GM06990 (cell line): ENCODE results near the gene INS.

ENCODE experiments used
- DNase-seq: peaks from one replicate; pipeline ENCODE4 v3.0.0-alpha.2; 2011; ENCODE audit not compliant: insufficient read length; ENCODE audit errors: extremely low read depth
- H3K27me3 ChIP-seq: replicated peaks from 2 replicates; pipeline ENCODE4 v1.6.0; 2011; ENCODE audit warnings: low read length; ENCODE audit not compliant: control insufficient read depth, insufficient read depth
- H3K36me3 ChIP-seq: 2 replicates; pipeline ENCODE4 v1.5.1; 2011; ENCODE audit warnings: low read length; ENCODE audit not compliant: control insufficient read depth, insufficient read depth
- H3K4me3 ChIP-seq: replicated peaks from 2 replicates; pipeline ENCODE4 v1.5.1; 2011; ENCODE audit warnings: low read depth, mild to moderate bottlenecking, control low read depth, low read length
- TF ChIP-seq, protein P1 (sequence below): IDR thresholded peaks from 2 replicates; pipeline ENCODE4 v1.5.1; 2011; ENCODE audit warnings: low read length, control low read depth, mild to moderate bottlenecking, inconsistent platforms; ENCODE audit not compliant: insufficient read depth, poor library complexity, severe bottlenecking

Gene INS

DNA sequence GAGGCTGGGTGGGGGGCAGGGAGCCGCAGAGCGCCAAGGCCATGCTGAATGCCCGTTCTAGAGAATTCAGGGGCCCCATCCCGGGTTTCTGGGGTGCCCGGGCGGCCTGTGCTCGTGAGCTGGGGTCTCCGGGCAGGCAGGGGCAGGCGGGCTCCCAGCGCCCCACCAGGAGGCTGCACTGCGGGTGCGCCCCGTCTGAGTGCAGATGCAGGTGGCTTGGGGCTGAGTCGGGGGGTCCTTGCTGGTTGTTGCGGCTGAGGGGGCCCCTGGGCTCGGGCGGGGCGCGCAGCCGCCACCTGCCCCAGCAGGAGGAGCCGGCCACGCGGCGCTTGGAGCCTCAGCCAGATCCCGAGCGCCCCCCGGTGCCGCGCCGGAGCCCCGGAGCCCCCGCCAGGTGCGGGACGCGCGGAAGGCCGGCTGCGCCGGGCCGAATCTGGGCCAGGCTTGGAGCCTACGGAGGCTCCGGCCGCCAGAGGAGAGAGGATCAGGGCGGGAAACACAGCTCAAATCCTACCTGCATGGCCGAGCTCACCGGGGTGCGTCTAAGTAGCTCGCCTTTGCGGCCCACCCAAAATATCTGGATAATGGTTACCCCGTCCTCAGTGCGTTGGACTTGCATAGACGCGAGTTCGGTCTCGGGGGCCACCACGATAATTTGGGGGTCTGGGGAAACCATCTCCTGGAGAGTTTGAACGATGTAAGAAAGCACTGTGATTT is 21.2 kb downstream of the INS start:
- DNase-seq: no peak
- Histone ChIP-seq H3K4me3 (no peak overlapping the region), H3K36me3 (no peaks in the 10 kb centered on the region), H3K27me3 (no peaks in the 10 kb centered on the region; the same call in 1 of the 2 replicates)
- TF ChIP-seq, protein P1, sequence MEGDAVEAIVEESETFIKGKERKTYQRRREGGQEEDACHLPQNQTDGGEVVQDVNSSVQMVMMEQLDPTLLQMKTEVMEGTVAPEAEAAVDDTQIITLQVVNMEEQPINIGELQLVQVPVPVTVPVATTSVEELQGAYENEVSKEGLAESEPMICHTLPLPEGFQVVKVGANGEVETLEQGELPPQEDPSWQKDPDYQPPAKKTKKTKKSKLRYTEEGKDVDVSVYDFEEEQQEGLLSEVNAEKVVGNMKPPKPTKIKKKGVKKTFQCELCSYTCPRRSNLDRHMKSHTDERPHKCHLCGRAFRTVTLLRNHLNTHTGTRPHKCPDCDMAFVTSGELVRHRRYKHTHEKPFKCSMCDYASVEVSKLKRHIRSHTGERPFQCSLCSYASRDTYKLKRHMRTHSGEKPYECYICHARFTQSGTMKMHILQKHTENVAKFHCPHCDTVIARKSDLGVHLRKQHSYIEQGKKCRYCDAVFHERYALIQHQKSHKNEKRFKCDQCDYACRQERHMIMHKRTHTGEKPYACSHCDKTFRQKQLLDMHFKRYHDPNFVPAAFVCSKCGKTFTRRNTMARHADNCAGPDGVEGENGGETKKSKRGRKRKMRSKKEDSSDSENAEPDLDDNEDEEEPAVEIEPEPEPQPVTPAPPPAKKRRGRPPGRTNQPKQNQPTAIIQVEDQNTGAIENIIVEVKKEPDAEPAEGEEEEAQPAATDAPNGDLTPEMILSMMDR: no peak

DNA sequence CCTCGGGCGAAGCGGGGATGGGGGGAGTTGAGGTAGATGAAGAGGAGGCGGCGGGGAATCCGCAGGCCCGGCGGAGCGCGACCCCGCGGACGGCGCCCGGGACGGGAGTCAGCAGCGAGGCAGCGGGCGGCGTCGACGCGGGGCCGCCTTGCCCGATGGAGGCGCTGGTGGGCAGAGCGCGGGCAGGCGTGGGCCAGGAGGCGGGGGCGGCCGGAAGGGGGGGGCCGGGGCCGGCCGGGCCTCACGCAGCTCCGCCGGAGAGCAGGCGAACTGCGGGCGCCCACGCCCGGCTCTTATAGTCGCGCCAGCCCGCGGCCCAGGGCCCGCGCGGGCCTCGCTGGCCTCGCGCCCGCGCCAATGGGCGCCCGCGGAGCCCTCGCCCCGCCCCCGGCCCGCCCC is 21.9 kb downstream of the INS start, which contains the start of gene IGF2:
TSS of gene IGF2 (minus strand) at position 267 of the 399 bp plus-strand sequence. CDS start 3,866 bp downstream, outside the sequence.
- Histone ChIP-seq H3K27me3 (no peaks in the 10 kb centered on the region; the same call in 1 of the 2 replicates), H3K36me3 (no peaks in the 10 kb centered on the region), H3K4me3 (no peak within 1 kb of the TSS)
- DNase-seq: no peak
- TF ChIP-seq, protein P1: no peak

DNA sequence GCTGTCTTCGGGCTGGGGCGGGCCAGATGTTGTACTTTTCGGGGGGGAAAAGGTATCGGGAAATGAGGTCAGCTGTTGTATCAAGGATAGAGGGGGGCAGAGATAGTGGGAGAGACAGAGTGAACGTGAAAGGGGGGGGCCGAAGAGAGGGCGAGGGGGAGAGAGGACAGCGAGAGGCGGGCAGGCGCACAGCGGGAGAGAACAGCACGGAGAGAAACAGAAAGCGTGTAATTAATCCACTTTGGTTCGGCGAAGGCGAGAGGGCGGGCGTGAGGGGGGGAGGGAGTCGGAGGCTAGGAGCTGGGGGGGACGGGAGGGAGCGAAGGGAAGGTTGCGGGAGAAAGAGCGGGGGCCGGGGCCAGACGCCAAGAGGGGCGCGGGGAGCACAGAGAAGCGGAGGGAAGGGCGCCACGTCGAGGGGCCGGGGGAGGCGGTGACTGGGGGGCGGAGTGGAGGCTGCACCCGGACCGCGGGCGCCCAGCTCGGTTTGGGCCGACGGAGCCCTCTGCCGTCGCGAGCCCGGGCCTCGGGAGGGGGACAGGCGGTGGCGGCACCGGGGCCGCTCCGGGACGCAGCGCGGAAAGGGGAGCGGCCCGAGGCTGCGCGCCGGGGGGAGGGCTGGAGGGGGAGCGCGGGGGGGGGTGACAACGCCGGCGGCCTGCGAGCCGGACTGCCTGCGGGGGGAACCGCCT is 22.4 kb downstream of the INS start:
- Histone ChIP-seq H3K4me3 (no peak overlapping the region), H3K36me3 (no peaks in the 10 kb centered on the region), H3K27me3 (no peaks in the 10 kb centered on the region; the same call in 1 of the 2 replicates)
- TF ChIP-seq, protein P1: no peak
- no peak for DNase-seq

DNA sequence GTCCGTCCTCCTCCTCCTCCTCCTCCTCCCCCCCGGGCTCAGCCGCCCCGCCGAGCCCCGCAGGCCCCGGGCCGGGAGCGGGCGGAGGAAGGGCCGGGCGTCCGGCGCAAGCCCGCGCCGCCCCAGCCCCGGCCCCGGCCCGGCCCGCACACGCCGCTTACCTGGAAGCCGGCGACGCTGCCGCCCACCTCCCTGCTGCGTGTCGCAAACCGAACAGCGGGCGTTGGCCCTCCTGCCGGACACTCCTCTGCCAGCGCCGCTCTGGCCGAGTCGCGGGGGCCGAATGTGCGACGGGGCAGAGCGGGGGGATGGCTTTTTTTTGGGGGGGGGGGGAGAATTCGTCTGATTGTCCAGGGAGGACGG is 23.0 kb downstream of the INS start:
- Histone ChIP-seq H3K36me3 (no peaks in the 10 kb centered on the region), H3K4me3 (no peak overlapping the region), H3K27me3 (no peaks in the 10 kb centered on the region; the same call in 1 of the 2 replicates)
- TF ChIP-seq, protein P1: no peak
- DNase-seq: no peak

DNA sequence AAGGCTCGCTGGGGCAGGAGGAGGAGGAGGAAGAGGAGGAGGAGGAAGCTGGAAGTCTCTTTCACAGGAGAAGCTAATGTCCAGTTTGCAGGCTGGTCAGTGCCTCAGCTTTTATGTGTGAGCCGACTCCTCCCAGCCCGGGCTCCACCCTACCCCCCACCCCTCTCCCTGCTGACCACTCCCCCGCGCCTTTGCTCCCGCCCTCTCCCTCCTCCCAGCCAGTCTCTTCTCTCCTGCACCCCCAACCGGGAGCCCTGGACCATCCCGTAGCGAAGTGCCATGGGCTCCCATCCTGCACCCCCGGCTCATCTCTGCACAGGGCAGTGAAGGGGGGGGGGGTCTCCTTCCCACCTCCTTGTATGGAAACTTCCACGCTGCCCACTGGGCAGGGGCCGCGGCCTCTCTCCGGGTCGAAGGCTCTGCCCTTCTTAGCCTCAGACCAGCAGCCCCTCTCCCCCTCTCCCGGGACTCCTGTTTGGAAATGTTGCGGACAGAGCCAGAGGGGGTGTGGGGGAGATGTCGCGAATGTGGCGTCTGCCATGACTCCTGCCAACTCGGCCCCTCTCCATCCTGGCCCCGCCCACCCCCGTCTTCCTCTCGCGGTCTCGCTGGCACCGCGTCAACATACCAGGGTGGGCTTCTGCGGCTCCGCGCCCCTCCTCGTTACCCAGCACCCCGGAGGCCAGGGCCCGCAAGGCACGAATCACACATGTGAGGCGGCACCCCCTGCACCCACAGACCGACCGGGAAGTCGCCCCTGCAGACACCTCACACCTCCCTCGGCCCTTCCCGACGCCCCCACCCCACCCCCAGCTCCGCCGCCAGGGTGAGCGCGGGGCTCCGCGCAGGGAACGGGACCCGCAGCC is 23.6 kb downstream of the INS start:
- no peaks in the 10 kb centered on the region; the same call in 1 of the 2 replicates for H3K27me3 ChIP-seq
- no peak overlapping the region for H3K4me3 ChIP-seq
- no peak for DNase-seq
- TF ChIP-seq, protein P1: no peak
- H3K36me3 ChIP-seq: no peaks in the 10 kb centered on the region
